ENCODE data around the gene CFAP119. TPM values are rescaled to one million over a fixed set of nuclear protein-coding genes. Genes with fewer than 3 reads are reported as not detected.

CFAP119 gene
- total RNA-seq, 1 experiment from 2014 or later, result 11.7 TPM

DNA sequence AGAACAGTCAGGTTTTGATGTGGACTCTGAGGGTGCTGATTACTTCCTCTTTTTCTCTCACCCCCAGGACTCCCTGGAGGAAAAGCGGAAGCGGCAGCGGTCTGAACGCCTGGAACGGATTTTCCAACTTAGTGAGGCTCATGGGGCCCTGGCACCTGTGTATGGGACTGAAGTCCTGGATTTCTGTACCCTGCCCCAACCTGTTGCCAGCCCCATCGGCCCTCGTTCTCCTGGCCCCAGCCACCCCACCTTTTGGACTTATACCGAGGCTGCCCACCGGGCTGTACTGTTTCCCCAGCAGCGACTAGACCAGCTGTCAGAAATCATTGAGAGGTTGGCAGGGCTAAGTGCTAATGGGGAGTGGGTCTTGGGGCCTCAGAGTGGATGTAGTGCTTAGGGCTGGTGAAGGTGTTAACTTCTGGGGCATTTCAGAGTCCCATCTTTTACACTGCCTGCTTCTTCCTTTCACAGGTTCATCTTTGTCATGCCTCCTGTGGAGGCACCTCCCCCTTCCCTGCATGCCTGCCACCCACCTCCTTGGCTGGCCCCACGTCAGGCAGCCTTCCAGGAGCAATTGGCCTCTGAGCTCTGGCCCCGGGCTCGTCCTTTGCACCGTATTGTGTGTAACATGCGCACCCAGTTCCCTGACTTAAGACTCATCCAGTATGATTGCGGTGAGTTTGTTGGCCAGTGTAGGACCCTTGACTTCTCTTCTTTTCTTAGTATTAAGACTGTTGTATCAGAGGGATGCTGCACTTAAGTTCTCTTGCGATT is 32.8 kb downstream of the CFAP119 start:
- Histone ChIP-seq H3K4me1 (ENCODE audit: insufficient read depth, low read length, poor library complexity, severe bottlenecking) (no peaks in the 10 kb centered on the region), H3K4me3 (ENCODE audit: low read depth, low read length, poor library complexity, severe bottlenecking) (no peak overlapping the region), H3K9me3 (ENCODE audit: low read depth, low read length, poor library complexity, severe bottlenecking) (no peaks in the 10 kb centered on the region), H3K36me3 (ENCODE audit: insufficient read depth, low read length, poor library complexity, severe bottlenecking) (peaks cover 71% of the 10 kb centered on the region), H3K27ac (ENCODE audit: low read depth, low read length, poor library complexity, severe bottlenecking) (no peak overlapping the region), H3K27me3 (replicated peaks; ENCODE audit: insufficient read depth, low read depth, low read length, poor library complexity) (no peaks in the 10 kb centered on the region)
- no peak for TF ChIP-seq EZH2 (IDR thresholded peaks at IDR 0.05; ENCODE audit: borderline replicate concordance, low read depth, low read length, poor library complexity, severe bottlenecking)
- TF ChIP-seq, protein P1, sequence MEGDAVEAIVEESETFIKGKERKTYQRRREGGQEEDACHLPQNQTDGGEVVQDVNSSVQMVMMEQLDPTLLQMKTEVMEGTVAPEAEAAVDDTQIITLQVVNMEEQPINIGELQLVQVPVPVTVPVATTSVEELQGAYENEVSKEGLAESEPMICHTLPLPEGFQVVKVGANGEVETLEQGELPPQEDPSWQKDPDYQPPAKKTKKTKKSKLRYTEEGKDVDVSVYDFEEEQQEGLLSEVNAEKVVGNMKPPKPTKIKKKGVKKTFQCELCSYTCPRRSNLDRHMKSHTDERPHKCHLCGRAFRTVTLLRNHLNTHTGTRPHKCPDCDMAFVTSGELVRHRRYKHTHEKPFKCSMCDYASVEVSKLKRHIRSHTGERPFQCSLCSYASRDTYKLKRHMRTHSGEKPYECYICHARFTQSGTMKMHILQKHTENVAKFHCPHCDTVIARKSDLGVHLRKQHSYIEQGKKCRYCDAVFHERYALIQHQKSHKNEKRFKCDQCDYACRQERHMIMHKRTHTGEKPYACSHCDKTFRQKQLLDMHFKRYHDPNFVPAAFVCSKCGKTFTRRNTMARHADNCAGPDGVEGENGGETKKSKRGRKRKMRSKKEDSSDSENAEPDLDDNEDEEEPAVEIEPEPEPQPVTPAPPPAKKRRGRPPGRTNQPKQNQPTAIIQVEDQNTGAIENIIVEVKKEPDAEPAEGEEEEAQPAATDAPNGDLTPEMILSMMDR (conservative IDR thresholded peaks at IDR 0.05; ENCODE audit: low read depth, low read length), result no peak
- ChIA-PET POLR2A (ENCODE audit: low non-redundant PET) (no interaction called here), CTCF (no interaction called here)
- no TSS peak for BruUV-seq (replicated peaks)
- intact Hi-C loops (cut with micrococcal nuclease; ENCODE audit: unreplicated experiment), result no loop called here
- DNase-seq (ENCODE audit: low spot score), result no peak

DNA sequence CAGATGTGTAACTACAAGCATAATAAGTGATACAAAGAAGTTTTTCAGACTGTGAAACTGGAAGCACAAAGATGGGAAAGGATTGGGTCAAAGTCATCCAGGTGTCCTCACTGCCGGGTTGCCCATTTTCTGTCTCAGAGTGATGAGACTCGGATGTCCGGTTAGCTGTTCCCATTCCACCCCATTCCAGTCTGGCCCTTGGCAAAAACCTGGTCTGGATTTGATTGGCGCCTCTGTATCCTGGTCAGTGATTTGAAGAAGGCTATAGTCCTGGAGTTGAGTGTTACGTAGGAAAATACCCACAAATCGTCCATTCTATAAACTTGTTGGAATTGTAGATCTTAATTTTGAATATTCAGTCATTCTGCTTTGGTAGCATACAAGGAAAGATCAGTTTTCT is 33.5 kb downstream of the CFAP119 start:
- H3K4me1 ChIP-seq (ENCODE audit: insufficient read depth, low read length, poor library complexity, severe bottlenecking), result no peaks in the 10 kb centered on the region
- POLR2A ChIA-PET (ENCODE audit: low non-redundant PET), result no interaction called here
- H3K4me3 ChIP-seq (ENCODE audit: low read depth, low read length, poor library complexity, severe bottlenecking), result no peak overlapping the region

DNA sequence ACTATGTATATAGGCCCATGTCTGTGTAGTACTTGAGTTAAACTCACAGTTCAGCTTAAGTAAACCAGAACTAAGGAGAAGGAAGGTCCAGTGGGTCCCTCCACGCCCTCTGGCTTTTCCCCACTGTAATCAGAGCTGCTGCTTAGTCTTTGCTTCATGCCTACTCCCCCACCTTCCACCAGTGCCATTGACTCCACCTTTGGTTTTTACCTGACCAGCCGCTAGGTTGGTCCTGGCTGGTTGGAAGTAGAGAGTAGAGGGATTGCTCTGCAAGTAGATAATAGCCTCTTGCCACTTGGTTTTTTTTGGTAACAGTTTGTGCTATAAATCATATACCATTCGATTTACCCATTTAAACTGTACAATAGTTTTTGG is 36.5 kb downstream of the CFAP119 start:
- CTCF ChIA-PET, result no interaction called here

More for the DNA sequence above, 33.5 kb downstream of the CFAP119 start:
- Histone ChIP-seq H3K27me3 (replicated peaks; ENCODE audit: insufficient read depth, low read depth, low read length, poor library complexity) (no peaks in the 10 kb centered on the region), H3K36me3 (ENCODE audit: insufficient read depth, low read length, poor library complexity, severe bottlenecking) (peaks cover 72% of the 10 kb centered on the region), H3K9me3 (ENCODE audit: low read depth, low read length, poor library complexity, severe bottlenecking) (no peaks in the 10 kb centered on the region), H3K27ac (ENCODE audit: low read depth, low read length, poor library complexity, severe bottlenecking) (no peak overlapping the region)
- intact Hi-C loops (cut with micrococcal nuclease; ENCODE audit: unreplicated experiment), result no loop called here
- TF ChIP-seq EZH2 (IDR thresholded peaks at IDR 0.05; ENCODE audit: borderline replicate concordance, low read depth, low read length, poor library complexity, severe bottlenecking), result no peak
- TF ChIP-seq, protein P1 (conservative IDR thresholded peaks at IDR 0.05; ENCODE audit: low read depth, low read length), result no peak
- CTCF ChIA-PET, result no interaction called here
- DNase-seq (ENCODE audit: low spot score), result no peak
- no TSS peak for BruUV-seq (replicated peaks)

More for the DNA sequence above, 36.5 kb downstream of the CFAP119 start:
- intact Hi-C loops (cut with micrococcal nuclease; ENCODE audit: unreplicated experiment), result no loop called here
- Histone ChIP-seq H3K4me3 (ENCODE audit: low read depth, low read length, poor library complexity, severe bottlenecking) (no peak overlapping the region), H3K27ac (ENCODE audit: low read depth, low read length, poor library complexity, severe bottlenecking) (no peak overlapping the region), H3K27me3 (replicated peaks; ENCODE audit: insufficient read depth, low read depth, low read length, poor library complexity) (no peaks in the 10 kb centered on the region), H3K36me3 (ENCODE audit: insufficient read depth, low read length, poor library complexity, severe bottlenecking) (peaks cover 77% of the 10 kb centered on the region), H3K4me1 (ENCODE audit: insufficient read depth, low read length, poor library complexity, severe bottlenecking) (no peaks in the 10 kb centered on the region), H3K9me3 (ENCODE audit: low read depth, low read length, poor library complexity, severe bottlenecking) (no peaks in the 10 kb centered on the region)
- DNase-seq (ENCODE audit: low spot score), result no peak
- POLR2A ChIA-PET (ENCODE audit: low non-redundant PET), result no interaction called here
- TF ChIP-seq EZH2 (IDR thresholded peaks at IDR 0.05; ENCODE audit: borderline replicate concordance, low read depth, low read length, poor library complexity, severe bottlenecking), result no peak
- TF ChIP-seq, protein P1 (conservative IDR thresholded peaks at IDR 0.05; ENCODE audit: low read depth, low read length), result no peak
- no TSS peak for BruUV-seq (replicated peaks)
